Stimulated activated CD8-positive, alpha-beta memory T cell treated with anti-CD3 and anti-CD28 coated beads, Interleukin-12 subunit alpha, Interleukin-12 subunit beta, amount 100 ng/mL, for 4 hours (primary cell): ENCODE measurements around the gene USP17L12.
"Not testable (repeated sequence)": the region's sequence is repeated elsewhere in the genome, so short reads cannot be mapped to it uniquely, and the experiment has no call there.

ENCODE experiments used
- DNase-seq: peaks from one replicate; pipeline ENCODE4 v3.0.0-alpha.2; 2020; ENCODE audit warnings: low read depth

USP17L12 gene

GRCh38 chr4:9219852-9220251 lies at the start of gene USP17L12:
Gene USP17L12, plus strand, starts transcription at chr4:9220152. Its CDS starts 0 bp downstream, at chr4:9220152.
- DNase-seq, result not testable (repeated sequence)

DNA sequence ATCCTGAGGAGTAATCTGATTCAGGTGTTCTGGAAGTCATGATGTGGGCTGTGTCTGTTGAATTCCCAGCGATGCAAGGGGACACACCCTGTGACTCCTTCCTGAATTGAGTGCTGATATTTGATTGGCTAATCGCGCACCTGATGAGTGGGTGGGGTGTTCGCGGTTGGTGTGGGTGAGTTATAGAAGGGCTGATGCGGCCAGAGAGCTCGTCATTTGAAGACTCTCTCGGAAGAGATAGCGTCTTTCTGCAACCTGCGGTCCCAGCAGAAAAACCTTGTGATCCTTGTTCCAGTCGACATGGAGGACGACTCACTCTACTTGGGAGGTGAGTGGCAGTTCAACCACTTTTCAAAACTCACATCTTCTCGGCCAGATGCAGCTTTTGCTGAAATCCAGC lies 9.6 kb upstream of the USP17L12 start, which contains the start of gene USP17L10:
TSS of gene USP17L10 (plus strand) at position 301 of the 400 bp plus-strand sequence. CDS start at position 301, 0 bp downstream.
- not testable (repeated sequence) for DNase-seq

- not testable (repeated sequence) for DNase-seq
Observed at GRCh38 chr4:9214701-9215100, 5.3 kb upstream of the USP17L12 start.

- not testable (repeated sequence) for DNase-seq
Observed at GRCh38 chr4:9215105-9215504, 4.8 kb upstream of the USP17L12 start, which contains the start of gene USP17L11. Gene USP17L11, plus strand, starts transcription at chr4:9215405. Its CDS starts 0 bp downstream, at chr4:9215405.

DNA sequence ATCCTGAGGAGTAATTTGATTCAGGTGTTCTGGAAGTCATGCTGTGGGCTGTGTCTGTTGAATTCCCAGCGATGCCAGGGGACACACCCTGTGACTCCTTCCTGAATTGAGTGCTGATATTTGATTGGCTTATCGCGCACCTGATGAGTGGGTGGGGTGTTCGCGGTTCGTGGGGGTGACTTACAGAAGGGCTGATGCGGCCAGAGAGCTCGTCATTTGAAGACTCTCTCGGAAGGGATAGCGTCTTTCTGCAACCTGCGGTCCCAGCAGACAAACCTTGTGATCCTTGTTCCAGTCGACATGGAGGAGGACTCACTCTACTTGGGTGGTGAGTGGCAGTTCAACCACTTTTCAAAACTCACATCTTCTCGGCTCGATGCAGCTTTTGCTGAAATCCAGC lies 4.6 kb downstream of the USP17L12 start, which contains the start of gene USP17L13:
TSS of gene USP17L13 (plus strand) at position 301 of the 400 bp plus-strand sequence. CDS start at position 301, 0 bp downstream.
- DNase-seq, result not testable (repeated sequence)

GRCh38 chr4:9230249-9230648 lies 10.3 kb downstream of the USP17L12 start:
- not testable (repeated sequence) for DNase-seq

DNA sequence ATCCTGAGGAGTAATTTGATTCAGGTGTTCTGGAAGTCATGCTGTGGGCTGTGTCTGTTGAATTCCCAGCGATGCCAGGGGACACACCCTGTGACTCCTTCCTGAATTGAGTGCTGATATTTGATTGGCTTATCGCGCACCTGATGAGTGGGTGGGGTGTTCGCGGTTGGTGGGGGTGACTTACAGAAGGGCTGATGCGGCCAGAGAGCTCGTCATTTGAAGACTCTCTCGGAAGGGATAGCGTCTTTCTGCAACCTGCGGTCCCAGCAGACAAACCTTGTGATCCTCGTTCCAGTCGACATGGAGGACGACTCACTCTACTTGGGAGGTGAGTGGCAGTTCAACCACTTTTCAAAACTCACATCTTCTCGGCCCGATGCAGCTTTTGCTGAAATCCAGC lies 14.1 kb downstream of the USP17L12 start, which contains the start of gene USP17L15:
TSS of gene USP17L15 (plus strand) at position 301 of the 400 bp plus-strand sequence. CDS start at position 301, 0 bp downstream.
- not testable (repeated sequence) for DNase-seq

GRCh38 chr4:9238461-9238860 lies 18.5 kb downstream of the USP17L12 start:
- not testable (repeated sequence) for DNase-seq

DNA sequence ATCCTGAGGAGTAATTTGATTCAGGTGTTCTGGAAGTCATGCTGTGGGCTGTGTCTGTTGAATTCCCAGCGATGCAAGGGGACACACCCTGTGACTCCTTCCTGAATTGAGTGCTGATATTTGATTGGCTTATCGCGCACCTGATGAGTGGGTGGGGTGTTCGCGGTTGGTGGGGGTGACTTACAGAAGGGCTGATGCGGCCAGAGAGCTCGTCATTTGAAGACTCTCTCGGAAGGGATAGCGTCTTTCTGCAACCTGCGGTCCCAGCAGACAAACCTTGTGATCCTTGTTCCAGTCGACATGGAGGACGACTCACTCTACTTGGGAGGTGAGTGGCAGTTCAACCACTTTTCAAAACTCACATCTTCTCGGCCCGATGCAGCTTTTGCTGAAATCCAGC lies 23.6 kb downstream of the USP17L12 start, which contains the start of gene USP17L17:
TSS of gene USP17L17 (plus strand) at position 301 of the 400 bp plus-strand sequence. CDS start at position 301, 0 bp downstream.
- not testable (repeated sequence) for DNase-seq

DNA sequence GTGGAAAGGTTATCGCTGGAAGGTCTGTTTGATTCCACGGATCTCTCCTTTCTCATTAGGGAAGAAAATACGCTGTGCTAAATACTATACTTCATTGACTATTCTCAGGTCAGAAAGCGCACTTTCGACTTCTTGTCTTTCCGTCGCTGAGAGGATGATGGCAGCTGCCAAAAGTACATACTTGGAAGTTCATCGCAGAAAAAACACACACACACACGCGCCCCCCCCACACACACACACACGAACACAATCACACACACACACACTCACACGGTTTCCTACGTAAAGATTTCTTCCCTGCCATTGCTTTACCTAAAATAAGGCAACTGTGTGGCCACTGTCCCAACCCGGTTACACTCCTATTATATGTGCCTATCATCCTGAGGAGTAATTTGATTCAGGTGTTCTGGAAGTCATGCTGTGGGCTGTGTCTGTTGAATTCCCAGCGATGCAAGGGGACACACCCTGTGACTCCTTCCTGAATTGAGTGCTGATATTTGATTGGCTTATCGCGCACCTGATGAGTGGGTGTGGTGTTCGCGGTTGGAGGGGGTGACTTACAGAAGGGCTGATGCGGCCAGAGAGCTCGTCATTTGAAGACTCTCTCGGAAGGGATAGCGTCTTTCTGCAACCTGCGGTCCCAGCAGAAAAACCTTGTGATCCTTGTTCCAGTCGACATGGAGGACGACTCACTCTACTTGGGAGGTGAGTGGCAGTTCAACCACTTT lies 28.2 kb downstream of the USP17L12 start, which contains the start of gene USP17L18:
TSS of gene USP17L18 (plus strand) at position 678 of the 728 bp plus-strand sequence. CDS start at position 678, 0 bp downstream.
- DNase-seq, result not testable (repeated sequence)

GRCh38 chr4:9253078-9253477 lies 33.1 kb downstream of the USP17L12 start, which contains the start of gene USP17L19:
Gene USP17L19, plus strand, starts transcription at chr4:9253378. Its CDS starts 0 bp downstream, at chr4:9253378.
- DNase-seq, result not testable (repeated sequence)

- DNase-seq, result not testable (repeated sequence)
Observed at GRCh38 chr4:9257824-9258223, 37.9 kb downstream of the USP17L12 start, which contains the start of gene USP17L20. Gene USP17L20, plus strand, starts transcription at chr4:9258124. Its CDS starts 0 bp downstream, at chr4:9258124.

DNA sequence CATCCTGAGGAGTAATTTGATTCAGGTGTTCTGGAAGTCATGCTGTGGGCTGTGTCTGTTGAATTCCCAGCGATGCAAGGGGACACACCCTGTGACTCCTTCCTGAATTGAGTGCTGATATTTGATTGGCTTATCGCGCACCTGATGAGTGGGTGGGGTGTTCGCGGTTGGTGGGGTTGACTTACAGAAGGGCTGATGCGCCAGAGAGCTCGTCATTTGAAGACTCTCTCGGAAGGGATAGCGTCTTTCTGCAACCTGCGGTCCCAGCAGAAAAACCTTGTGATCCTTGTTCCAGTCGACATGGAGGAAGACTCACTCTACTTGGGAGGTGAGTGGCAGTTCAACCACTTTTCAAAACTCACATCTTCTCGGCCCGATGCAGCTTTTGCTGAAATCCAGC lies 42.6 kb downstream of the USP17L12 start, which contains the start of gene USP17L21:
TSS of gene USP17L21 (plus strand) at position 301 of the 400 bp plus-strand sequence. CDS start at position 301, 0 bp downstream.
- DNase-seq, result not testable (repeated sequence)

DNA sequence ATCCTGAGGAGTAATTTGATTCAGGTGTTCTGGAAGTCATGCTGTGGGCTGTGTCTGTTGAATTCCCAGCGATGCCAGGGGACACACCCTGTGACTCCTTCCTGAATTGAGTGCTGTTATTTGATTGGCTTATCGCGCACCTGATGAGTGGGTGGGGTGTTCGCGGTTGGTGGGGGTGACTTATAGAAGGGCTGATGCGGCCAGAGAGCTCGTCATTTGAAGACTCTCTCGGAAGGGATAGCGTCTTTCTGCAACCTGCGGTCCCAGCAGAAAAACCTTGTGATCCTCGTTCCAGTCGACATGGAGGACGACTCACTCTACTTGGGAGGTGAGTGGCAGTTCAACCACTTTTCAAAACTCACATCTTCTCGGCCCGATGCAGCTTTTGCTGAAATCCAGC lies 47.4 kb downstream of the USP17L12 start, which contains the start of gene USP17L22:
TSS of gene USP17L22 (plus strand) at position 301 of the 400 bp plus-strand sequence. CDS start at position 301, 0 bp downstream.
- not testable (repeated sequence) for DNase-seq
